Muscle of arm (tissue), 12 donors: Measurements from ENCODE around the gene IL1RAPL2. TPM values are rescaled to one million over a fixed set of nuclear protein-coding genes. Genes with fewer than 3 reads are reported as not detected.
A peak's percentile ranks its signal among the peaks of the same experiment; 100 is the strongest.
"Not testable (repeated sequence)": the region's sequence is repeated elsewhere in the genome, so short reads cannot be mapped to it uniquely, and the experiment has no call there.

Experiments
- DNase-seq: peaks from one replicate; pipeline ENCODE4 v3.0.0-alpha.2; 2013
- polyA plus RNA-seq, 12 donors: library from polyadenylated mRNA; unstranded; fragments of 120-200 nt; gene quantifications; one replicate each; pipeline ENCODE4 v1.2.1, GENCODE V29; 2013; ENCODE audit not compliant: insufficient read length in 12 of 12

The IL1RAPL2 gene
- polyA plus RNA-seq, 12 donors, result 1.7 to 4.2 (median 2.8) TPM; not detected in 2

DNA sequence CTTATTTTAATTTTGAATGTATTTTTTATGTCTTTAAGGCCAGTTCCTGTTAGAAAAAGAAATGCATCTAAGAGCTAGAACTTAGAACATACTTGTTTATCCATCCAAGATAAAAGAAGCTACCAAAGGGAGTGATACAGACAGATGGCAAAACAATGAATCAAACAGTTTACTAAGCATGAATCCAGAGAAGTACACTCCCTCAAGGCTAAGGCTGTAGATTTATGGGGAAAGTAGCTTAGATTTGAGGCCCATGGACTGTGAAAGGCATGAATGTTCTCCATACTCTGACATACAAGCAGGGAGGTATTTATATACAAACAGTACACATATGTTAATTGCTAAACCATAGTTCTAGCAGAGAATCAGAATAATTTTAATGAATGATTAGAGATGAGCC, 1001.1 kb downstream of the IL1RAPL2 start:
- DNase-seq, result no peak

DNA sequence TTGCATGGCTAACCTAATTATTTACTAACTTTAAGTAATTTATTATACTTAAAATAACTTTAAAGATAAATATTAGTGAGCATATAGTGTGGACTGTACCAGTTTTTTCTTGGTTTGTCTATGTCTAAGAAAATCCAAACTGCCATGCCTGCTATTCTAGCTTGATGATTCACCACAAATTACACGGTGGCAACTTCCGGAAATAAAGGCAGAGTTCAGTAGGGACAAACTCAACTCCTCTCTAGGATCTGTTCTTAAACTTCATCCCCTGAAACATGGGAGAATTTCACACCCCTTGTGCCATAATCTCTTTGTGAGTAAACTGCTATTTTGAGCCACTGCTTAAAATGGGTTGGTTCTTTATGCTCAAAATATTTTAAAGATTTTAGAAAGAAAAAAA, 1042.7 kb downstream of the IL1RAPL2 start:
- no peak for DNase-seq

DNA sequence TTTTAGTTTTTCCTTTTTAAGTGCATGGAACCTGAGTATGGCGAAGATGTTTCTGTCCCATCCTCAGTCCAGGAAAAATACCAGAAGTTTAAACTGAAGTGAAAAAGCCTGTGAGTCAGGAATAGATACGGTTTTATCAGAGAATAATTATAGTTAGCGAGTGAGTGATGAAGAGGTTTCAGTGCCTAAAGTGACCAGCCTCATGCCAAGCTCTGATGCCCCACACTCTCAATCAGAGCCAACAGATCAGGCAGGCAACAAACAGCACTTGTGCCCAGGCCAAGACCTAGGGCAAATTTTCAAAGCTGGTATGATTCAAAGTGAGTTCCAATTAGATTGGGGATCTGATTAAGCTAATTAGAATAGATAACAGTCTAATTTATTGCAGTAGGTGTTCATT, 1043.5 kb downstream of the IL1RAPL2 start:
- DNase-seq, result no peak

DNA sequence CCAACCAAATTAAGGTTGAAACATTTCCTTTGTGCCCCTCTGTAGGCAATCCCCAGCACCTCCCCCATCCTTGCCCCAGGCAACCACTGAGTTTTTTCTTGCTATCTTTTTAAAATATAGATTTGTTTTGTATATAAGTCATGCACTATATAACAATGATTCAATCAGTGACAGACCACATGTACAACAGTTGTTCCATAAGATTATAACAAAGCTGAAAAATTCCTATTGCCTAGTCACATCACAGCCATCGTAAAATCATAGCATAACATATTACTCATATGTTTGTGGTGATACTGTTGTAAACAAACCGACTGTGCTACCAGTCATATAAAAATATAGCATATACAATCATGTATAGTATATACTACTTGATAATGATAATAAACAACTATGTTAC, 1044.4 kb downstream of the IL1RAPL2 start:
- DNase-seq, result no peak

DNA sequence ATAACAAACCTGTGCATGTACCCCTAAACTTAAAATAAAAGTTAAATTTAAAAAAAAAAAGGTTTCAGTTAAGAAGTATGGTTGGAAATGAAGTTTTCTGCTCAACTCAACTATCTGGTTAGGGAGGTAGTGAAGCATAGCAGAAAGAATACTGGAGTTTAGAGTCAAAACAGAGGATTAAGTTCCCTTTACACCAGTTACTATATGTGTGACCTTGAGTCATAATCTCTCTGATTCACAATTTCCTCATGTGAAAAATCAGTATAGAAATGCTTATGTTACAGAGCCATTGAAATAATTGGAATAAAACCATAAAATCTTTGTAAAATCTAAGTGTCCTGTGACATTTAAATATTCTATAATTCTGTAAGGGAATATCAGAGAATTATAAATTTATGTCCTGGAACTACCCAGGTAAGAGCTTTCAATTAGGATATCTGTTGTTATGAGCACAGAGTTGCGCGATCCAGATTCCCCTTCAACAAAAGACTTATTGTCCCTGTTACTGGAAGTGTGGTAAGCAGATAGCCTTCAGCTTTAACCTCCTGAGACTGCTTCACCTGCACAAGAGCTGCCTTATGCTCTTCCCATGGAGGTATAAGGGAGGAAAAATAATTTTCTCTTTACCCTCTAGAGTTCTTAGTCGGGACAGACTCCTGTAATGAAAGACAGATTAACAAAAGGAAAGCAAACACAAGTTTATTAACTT, 1052.5 kb downstream of the IL1RAPL2 start:
- no peak for DNase-seq

DNA sequence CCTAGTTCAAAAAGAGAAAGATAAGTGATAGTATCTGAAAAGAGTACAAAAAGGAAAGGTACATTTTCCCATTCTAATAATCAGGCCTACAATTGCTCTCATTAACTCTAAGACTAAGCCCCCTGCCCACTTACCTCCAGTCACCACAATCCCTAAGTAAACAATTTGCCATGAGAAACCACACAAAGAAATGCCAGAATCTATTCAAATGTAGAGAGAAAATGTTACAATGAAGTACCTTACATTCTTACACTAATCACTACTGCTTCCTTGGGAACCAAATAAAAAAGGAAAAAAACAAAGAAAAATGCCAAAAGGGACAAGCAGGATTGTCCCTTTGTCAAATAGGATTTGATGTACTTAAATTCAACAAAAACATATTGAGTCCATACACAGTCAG, 1068.2 kb downstream of the IL1RAPL2 start:
- no peak for DNase-seq

DNA sequence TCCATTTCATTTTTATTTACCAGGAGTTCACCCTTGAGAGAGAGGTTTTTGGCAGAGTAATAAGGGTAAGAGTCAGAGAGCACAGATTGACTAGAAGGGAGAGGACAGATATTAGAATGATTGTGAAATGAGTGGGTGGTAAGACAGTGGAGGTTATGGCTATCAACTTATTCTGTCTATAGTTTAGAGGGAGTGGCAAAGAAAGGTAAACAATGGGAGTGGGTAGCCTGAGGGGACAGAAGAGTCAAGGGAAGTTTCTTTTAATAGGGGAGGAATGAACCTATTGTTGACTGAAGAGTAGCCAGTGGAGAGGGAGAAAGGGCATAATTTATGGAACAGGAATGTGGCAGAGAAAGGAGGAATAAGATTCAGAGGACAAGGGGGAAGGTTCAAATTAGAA, 1069.8 kb downstream of the IL1RAPL2 start:
- DNase-seq, result no peak

DNA sequence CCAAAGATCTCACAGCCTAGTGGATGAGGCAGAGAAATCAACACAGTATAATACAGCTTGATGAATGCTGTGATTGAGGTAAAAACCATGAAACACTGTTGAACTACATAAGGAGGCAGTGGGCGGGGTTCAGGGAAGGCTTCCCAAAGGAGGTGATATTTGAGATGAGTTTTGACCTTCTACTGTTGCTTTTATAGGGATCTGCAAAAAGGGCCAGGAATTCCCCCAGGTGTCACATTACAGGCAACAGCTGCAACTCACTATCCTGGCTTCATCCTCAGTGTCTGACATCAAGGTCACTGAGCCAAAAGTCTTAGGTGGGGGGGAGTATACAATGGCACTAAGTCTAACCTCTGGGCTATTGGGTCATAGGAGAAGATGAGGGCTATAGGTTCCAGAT, 1070.7 kb downstream of the IL1RAPL2 start:
- DNase-seq, result peak; percentile 47

DNA sequence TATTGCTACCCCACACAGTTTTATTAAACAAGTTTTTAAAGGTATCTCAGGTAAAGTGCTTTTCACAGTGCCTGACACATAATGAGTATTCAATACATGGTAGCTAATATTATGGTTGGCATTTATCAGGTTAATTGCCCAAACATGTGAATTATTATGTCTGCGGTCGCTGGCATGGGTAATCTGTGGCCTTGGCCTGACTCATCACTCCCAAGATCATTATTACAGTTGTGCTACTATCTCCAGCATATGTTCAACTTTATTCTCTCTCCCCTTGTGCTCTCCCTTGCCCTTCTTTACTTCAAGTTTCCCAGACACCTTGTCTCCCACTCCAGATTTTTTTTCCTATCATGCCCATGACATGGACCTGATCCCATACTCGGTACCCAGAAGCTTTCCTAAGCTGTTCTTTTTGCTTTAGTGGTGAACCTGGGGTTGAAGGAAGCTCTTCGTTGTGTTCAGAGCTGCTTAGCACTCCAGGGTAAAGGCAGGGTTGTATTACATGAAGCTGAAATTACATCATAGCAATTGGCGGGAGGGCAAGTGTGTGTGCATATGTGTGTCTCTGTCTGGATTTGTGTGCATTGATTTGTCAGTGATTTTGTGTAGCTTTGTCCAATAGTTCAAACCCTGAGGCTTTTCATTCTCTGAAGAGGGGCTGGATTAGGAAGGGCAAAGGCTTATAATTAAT, 1079.8 kb downstream of the IL1RAPL2 start:
- DNase-seq, result no peak

DNA sequence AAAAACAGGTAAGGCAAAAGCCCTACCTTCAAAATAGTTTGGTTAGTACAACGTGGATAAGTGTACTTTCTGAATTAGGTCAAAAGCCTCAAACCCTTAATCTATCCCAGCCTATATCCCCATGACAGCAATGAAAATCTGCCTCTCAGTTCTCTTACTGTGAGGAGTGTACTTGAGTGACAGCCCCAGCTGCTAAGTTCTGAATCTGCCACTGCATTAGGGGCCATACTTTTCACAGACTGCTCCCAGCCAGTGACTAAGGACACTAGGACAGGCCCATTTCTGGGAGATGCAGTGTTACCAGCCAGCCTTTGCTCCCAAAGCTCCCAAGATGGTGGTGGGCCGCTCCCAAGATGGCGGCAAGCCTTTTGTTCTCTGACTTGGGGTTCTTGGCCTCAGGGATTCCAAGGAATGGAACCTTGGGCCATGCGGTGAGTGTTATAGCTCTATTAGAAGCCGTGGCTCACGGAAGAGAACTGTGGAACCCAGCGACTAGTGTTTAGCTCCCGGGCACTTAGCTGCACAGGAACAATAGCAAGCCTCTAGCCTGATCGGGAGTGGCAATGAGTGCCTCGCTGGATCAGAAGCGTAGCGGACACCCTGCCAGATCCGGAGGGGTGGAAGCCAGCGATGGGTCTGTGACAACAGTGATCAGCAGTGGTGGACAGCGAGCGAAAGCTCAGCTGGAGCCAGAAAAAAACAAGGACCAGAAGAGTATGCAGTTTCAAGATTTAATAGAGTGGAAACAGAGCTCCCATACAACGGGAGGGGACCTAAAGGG, 1080.8 kb downstream of the IL1RAPL2 start:
- DNase-seq, result no peak

DNA sequence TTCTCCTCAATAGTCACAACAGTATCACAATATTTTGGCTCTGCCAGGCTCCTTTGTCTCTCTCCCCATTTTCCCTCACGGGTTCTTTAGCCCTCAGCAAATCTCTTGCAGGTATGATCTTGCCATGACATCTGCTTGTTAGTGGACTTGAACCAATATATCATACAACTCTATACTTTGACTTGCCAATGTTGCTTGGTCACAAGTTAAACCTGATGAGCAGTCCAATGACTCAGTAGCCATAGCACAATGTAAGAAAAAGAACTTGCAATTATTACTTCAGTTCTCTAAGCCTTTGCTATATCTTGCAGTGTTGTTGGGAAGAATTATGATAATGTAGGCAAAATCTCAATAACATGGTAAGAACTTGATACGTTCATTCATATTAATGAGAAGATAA, 1081.8 kb downstream of the IL1RAPL2 start:
- no peak for DNase-seq

DNA sequence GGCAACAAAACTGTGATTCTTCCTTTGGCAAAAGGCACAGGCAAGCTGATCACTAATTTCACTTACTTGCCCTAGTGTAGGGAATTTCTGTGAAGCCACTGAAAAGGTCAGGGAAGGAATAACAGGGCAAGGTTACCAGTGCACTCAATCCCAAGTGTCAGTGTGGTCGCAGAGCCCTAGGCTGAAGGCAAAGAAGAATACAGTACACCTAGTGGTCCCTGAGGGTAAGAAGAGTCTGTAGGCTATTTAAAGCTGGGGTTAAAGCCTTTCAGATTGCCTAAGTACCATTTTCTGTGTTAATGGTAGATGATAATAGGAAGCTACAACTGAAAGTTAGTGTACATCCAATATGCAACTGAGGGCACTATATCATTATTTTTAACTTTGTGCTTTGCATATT, 1082.7 kb downstream of the IL1RAPL2 start:
- no peak for DNase-seq

DNA sequence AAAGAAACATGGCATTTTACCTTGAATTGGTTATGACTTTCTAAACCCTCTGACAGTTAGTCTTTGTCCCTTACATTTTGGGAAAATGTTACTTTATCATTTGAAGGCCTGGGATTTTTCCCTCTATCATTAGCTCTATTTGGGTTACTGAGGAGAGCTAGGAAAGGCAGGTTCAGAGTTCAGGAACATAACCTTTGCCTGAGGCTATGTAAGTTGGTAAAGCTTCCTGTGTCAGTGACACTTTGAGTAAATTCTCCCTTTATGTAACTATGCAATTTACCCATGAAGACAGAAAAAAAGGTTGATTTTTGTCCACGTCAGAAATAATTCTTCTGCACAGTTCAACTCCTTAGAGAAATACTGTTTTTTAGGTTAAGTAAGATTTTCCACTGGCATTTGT, 1084.6 kb downstream of the IL1RAPL2 start:
- DNase-seq, result no peak

DNA sequence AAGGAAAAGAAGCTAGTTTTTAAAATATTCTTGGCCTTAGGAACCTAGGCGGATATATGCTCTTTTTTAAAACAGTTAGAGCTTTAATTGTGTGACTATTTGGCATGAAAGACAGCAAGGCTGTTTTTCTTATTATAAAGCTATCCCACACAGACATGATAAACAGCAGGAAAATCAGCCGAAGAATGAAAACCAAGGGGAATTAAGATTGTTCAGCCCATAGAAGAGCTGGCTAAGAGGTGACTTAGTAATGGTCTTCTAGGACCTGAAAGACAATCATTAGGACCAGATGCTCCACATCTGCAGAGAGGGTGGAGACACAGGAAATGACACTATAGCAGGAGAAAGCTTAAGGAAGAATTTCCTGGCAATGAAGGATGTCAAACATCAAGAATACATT, 1085.0 kb downstream of the IL1RAPL2 start:
- DNase-seq, result peak; percentile 75

DNA sequence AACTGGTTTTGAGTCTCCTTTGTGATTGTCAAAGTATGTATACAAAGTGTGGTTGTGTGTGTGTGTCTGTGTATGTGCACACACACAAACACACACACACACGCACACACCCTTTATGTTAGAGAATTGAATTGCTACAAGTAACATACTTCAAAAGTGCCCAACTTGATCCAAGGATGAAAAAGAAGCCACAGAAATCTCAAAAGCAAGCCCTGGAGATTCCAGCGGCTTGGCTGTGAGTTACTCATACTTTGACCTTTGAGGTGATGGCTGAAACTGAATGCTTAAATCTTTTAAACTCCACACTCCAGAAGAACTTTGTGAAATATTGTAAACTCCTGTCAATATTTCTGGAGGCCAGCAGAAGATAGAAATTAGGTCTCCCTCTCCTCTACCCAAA, 1087.9 kb downstream of the IL1RAPL2 start:
- no peak for DNase-seq

DNA sequence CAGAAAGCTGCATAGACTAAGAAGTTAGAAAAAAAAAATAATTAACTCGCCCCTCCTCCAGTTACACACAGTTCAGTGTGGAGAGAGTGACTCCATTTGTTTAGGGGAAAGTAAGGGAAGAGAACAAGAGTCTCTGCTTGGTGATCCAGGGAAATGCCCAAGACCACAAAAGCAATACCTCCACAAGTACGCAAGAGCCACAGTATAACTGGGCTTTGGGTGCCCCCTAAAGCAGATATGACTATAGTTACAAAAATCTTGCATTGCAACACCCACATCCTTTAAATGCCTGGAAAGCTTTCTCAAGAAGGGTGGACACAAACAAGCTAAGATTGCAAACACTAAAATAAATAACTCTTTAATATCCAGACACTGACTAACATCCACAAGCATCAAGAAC, 1092.1 kb downstream of the IL1RAPL2 start:
- no peak for DNase-seq

DNA sequence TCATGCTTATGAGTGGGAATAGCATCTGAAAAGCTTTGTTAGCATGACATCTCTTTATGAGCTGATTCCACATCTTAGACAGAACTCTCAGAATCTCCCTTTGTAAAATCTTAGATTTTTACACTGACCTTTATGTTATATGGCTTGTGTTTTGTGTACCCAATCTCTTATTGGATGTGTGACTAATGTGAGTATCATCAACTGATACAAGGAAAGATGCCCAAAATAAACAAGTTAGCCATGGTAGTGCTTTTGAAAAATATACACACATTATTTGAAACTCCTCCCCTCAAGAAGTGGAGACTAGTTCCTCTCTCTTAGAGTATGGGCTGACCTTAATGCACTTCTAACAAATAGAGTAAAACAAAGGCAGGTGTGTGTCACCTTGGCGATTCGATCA, 1096.2 kb downstream of the IL1RAPL2 start:
- no peak for DNase-seq

DNA sequence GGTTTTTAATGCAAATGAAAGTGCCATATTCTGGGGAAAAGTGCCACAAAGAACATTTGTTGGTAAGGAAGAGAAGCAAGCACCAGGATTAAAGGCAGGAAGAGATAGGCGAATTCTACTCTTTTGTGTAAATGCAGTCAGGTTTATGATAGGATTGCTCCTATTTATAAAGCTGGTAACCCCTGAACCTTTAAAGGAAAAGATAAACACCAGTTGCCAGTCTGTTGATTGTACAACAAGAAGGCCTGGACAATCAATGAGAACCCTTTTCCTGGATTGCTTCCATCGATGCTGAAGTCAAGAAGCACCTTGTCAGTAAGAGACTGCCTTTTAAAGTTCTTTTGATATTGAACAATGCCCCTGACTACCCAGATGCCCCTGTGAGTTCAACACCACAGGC, 1098.2 kb downstream of the IL1RAPL2 start:
- no peak for DNase-seq

DNA sequence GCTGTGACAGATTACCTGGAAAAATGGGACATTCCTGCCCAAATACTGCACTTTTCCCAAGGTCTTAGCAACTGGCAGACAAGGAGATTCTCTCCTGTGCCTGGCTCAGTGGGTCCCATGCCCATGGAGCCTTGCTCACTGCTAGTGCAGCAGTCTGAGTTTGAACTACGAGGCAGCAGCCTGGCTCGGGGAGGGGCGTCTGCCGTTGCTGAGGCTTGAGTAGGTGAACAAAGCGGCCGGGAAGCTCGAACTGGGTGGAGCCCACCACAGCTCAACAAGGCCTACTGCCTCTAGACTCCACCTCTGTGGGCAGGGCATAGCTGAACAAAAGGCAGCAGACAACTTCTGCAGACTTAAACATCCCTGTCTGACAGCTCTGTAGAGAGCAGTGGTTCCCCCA, 1118.3 kb downstream of the IL1RAPL2 start:
- not testable (repeated sequence) for DNase-seq

DNA sequence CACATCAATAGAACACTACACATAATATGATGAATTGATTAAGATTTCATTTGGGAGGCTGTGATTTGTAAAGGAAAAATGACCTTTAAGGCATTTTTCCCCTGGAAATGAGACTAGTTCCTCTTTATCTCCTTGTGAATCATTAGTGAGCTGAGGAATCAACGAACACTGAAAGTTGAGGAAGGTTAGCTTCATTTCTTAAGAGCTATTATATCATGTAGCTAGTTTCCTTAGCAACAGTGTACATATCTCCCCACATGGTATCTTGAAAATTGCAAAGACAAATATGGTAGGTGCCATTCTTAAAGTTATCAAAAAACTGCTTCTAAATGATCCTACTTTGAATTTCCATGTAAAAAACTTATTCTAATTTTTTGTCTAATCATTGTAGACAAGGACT, 1128.8 kb downstream of the IL1RAPL2 start:
- DNase-seq, result no peak

DNA sequence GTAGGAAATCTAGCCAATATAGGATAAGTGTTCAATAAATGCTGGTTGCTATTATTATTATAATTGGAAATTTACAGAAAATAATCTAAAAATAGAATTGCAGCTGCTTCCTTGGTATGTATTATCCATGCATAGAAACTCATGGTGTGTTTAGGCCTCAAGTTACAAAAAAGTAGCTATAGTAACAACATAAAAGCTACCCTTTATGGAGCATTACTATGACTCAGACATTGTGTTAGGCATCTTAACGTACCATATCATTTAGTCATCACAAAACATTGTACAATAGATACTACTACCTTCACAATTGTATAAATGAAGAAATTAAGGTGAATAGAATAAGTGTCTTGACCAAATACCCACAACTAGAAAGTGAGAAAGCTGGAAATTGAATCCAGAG, 1129.5 kb downstream of the IL1RAPL2 start:
- no peak for DNase-seq

DNA sequence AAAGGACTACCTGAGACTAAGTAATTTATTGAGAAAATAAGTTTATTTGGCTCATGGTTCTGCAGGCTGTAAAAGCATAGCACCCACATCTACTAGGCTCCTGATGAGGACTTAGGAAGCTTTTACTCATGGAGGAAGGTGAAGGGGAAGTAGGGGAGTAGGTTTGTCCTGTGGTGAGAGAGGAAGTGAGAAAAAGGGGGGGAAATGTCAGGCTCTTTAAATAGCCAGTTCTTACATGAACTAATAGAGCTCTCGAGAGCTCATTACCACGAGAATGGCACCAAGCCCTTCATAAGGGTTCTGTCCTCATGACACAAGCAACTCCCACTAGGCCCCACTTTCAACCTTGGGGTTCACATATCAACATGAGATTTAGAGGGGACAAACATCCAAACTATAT, 1130.9 kb downstream of the IL1RAPL2 start:
- no peak for DNase-seq
